ENCODE data around the gene KCTD5.

The KCTD5 gene

DNA sequence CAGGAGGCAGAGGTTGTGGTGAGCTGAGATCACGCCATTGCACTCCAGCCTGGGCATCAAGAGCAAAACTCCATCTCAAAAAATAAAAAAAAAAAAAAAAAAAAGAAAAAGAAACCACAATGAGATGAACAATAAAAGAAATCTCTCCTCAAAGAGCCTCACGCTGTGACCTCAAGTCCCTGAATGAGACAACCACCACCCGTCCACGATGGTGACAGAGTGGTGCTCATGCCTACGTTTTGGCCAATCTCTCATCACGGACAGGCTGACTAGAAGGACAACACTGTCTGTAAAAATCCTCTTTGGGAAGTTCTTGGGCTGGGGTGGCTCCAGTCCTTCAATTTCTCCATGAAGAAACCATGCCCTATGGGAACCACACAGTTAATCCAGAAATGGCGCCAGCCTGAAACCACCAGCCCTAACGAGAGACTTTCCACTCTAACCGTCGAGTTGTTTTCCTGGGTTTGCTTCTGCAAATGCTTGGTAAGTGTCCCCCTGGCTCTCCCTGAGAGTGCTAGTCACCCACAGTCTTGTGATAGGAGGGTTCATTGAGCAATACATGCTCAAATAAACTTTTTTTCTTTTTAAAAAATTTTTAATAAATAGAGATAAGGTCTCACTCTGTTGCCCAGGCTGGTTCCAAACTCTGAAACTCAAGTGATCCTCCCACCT, 52.7 kb downstream of the KCTD5 start:
- no peak for DNase-seq

DNA sequence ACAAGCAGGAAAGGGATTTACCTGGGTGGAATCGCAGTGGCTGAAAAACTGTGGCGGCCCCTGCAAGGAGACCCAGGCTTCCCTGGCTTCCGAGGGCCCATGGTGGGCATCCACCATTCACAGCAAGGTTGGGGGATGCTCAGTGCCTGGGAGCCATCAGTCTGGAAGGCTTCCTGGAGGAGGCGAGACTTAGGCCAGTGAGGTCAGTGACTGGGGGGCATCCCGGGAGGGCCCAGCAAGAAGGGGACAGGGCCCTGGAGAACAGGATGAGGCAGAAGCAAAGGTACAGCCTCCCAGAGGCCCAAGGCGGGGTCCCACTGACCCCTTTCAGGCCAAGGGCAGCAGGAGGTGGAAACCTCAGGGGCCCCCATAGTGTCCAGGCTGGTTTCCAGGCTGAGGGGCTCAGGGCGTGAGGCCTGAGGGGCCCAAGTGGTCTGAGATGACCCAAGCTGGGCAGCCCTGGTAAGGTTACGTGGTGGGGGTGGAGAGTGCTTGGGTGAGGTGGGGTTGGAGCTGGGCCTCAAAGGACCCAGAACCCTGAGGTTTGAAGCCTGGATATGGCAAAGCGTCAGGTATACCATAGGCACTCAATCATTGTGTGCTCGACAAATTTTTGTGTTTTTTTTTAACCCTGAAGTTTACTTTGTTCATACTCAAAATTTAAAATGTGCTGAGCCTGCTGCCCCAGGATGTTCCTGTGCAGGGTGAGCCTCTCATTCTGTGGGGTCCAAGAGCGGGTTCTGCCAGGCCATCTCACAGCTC, 54.3 kb downstream of the KCTD5 start:
- DNase-seq, result no peak

DNA sequence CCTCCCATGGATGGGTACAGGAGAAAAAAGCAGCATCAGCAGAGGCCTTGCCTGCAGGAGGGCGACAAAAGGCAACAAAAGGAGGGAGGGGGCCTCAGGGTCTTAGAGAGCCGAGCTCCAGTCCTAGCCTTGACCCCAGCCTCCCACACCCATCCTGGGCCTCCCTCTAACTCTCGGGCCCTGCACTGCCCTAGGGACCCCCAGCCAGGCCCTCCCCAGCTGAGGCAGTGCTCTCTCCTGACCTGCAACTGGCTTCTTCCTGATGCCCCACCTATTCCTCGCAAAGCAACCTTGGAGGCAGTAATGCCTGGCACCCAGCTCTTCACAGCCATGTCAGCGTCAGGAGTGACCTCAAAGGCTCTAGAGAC, 54.9 kb downstream of the KCTD5 start:
- no peak for DNase-seq

DNA sequence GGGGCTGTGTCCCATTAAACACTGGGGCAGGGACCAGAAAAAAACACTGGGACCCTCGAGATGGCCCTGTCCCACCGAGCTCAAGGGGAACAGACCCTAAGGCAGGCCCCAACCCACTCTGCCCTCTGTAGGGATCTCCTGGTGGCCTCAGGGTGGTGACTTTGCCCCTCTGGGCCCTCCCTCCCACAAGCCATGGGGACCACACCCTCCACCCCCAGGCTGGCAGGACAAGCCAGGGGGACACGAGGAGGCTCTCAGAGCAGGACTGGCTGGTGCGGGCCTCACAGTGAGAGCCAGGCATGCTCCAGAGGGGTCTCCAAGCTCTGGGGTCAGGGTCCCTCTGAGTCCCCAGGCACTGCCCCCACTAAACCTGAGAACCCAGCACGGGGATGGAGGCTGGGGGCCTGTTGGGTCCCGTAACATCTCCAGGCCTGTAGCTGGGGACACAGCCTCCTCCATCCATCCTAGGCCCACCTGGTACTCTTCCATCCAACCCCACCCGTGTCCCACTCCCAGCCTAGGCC, 55.6 kb downstream of the KCTD5 start:
- no peak for DNase-seq

DNA sequence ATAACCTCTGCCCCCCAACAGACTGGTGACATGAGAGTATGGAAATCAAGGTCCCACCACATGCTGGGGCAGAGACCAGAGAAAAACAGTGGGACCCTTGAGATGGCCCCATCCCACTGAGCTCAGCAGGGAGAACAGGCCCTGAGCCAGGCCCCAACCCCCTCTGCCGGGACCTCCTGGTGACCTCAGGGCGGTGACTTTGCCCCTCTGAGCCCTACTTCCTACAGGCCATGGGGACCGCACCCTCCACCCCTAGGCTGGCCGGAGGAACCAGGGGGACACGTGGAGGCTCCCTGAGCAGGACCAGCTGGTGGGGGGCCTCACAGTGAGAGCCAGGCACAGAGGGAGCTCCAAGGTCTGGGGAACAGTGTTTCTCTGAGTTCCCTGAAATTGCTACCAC, 56.3 kb downstream of the KCTD5 start:
- no peak for DNase-seq

DNA sequence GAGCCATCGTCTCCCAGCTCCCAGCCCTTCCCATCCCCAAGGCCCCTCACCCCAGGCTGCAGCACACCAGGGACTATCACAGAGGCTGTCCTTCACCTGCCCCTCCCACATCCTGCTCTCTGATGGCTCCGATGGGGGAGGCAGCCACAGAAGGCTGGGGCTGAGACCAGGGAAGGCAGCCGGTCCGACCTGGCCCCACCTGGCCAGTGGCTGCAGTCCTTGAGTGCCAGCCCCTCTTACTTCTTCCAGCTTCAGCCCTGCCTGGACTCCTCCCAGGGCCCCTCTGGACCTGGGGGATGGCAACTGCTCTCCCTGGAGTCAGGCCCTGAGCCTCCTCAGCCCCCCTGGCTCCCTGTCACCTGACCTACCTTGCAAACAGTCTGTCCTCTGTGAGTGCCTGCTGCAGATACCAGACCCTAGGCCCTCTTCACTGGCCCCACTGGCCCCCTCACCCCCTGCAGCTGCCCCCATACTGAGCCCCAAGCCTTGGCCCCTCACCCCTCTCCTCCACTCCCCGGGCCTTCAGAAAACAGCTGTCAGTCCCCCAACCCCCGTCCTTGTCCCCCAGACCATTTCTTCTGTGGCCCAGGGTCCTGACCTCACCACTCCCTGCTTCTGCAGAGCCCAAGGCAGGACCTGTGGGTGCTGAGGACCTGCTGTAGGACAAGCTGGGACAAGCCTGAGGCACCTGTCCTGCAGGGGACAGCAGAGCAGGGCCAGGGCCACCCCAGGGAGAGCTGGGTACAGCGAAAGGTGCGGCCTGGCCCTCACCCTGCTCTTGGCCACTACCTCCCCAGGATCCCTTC, 57.5 kb downstream of the KCTD5 start:
- no peak for DNase-seq

DNA sequence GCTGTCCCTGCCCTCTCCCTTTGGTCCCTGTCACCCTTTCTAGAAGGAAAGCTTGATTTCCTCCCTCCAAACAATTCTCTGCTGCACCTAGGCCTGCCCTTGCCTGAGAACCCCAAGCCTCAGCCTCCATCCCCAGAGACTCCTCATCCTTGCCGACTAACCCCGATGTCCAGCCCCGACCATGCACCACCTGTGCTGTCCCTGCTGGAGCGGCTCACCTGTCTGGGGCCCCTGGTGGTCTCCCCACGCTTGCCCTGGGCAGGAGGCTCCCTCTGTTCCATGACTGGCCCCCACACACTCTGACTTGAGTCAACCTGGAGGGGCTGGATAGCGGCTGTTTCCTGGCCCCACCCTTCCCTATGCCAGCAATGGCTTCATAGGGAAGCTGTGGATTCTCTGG, 58.2 kb downstream of the KCTD5 start:
- no peak for DNase-seq

DNA sequence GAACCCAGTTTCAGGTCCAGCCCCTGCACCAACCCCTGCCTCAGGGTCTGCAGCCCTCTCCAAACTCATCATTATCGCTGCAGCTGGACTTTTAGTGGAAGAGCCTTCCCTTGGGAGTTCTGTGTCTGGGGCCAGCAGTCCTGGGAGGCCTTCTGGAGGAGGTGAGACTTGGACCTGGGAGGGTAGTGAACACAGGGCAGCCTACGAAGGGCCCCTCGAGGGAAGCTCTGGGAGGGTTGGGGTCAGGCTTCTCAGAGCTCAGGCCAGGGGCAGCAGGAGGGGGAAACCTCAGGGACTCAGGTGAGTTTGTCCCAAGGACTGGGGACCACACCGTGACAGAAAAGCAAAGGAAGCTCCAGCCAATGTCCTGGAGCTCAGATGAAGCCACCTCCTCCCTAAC, 58.8 kb downstream of the KCTD5 start:
- DNase-seq, result no peak

DNA sequence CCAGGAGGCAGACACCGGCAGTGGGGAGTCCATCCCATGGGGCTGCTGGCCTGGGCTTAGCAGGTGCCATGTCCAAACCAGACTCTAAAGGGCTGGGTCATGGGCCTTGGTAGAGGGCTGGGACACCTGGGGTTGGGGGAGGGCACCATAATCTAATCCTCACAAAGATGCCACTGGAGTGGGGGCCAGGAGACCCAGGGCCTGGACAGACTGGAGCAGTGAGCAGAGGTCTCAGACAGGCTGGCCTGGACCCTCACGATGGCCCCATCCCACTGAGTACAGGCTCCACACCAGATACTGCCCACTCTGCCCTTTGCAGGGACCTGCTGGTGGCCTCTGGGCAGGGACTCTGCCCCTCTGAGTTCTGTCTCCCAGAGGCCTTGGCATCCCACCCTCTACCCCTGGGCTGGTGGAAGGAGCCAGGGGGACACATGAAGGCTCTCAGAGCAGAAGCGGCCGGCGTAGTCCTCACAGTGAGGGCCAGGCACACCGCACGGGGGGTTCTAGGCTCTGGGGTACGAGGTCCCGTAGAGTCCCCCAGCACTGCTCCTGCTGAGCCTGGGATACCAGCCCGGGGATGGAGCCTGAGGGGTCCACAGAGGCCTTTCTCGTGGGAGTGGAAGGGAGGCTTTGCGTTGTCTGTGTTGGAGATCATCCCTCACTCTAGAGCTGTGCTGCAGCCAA, 60.1 kb downstream of the KCTD5 start:
- no peak for DNase-seq

DNA sequence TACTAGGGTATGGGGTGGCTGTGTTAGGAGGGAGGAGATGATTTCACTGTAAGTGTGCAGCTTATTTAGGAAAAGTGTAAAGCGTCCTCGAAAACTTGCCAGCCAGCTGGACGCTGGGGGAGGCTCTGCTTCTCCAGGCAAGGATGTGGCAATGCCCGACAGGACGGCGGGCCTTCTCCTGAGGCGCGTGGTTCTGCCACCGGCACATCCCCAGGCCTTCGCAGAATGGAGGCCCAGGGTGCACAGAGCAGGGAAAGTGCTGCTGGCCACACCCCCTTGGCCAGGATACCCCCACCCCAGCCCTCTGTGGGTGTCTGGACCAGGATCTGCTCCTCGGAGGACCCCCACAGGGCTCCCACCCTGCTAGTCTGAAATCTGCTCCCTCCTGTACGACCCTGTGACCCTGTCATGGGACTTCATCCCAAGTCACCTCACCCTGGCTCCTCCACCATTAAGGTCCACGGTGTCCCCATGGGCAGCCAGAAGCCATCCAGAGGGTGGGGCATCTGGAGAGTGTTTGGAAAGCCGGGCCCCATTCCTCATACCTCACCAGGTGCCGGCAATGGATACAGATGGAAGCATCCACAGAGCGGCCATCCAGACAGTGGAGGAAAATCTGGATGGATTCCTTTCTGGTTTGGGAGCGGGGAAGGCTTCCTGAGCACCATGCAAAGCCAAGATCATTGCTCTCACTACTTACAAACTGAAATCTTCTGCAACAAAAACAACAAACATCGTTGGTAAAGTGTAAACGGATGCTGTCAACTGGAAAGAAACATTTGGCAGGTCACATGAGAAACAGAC, 60.9 kb downstream of the KCTD5 start:
- DNase-seq, result no peak

DNA sequence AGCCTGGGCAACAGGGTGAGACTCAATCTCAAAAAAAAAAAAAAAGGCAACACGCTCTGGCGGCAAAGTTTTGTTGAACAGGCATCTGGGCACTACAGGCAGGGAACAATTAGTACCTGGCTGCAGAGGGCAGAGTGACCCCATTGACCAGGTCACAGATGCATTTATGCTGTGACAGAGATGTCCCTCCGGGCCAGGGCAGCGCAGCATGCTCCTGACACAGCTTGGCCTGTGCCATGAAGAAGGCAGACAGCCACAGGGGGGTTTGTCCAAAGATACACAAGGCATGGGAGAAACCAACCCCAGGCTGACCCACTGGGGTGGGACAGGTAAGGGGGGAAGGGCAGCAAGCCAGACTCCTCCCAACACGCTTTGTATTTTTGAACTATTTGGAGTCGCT, 62.4 kb downstream of the KCTD5 start:
- DNase-seq, result no peak

DNA sequence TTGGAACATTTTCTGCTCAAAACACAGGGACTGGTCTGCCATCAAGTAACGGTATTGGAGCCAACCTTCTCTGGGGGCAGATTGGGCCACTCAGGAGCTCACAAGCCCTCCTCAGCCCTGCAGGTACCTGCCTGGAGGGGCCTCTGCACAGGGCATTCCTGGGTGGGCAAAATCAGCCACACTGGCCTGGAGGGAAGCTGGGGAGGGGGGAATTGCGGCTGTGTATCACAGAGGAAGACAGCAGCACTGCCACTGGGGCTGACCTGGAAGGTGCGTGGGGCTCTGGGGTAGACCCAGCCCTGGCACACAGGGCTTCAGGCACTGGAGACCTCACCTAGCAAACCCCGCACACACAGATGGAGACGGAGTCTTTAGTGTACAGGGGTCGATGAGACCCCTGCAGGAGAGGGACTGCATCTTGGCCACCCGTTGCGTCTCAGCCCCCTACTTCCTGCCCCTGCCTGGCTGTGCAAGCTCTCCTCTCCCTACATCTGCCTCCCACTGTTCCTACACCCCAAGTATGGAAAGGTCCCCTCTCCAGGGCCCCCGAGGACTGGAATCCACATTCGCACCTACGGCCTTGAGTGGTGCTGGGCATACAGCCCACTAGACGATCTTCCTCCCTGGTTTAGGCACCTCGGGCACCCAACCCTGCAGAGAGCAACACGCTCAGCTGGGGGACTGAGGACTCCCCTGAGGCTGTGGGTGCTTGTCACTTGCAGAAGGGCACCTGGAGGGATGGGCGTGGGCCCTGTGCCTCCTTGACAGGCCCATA, 63.0 kb downstream of the KCTD5 start:
- no peak for DNase-seq

DNA sequence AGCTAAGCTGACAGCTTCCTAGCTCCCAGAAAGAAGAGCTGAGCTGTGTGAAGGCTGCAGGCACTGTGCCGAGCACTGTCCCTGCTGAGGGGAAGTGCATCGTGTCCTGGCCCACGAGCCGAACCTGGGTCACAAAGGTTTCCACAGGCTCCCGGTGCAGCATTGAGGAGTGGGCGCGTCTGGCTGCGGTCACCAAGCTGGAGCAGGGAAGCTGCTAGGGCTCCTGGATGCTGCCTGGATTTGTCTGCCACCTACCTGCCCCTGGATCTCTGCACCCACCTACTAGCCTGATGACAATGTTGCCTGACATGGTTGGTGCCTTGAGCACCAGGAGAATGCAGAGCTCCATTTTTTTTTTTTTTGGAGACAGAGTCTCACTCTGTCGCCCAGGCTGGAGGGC, 63.6 kb downstream of the KCTD5 start:
- DNase-seq, result no peak

DNA sequence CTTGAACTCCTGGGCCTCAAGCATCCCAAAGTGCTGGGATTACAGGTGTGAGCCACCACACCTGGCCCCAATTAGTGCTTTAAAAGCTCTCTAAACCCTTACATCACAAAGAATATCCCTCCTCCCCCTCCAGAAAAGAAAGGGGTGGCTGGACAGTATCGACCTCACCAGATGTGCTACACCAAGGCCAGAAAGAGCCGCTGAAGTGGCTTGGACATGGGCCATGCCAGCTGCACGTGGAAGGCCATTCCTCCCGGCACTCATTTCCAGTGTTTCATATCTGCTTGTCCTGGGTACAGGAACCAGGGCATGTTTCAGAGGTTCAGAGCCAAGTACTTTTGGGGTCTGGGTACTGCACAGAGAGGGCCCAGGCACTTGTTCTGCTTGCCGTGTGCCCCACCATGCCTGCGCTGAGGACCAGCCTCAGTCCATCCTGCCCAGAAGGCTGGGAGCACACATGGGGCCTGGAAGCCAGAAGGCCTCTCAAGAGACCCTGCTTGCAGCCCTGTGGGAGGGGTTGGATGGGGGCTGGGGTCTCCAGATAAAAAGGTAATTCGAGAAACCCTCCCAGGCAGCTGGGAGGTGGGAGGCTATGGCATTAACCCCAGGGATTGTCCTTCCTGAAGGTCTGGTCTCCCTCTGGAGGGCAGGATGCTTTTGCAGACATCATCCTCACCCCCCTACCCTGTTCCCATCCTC, 66.6 kb downstream of the KCTD5 start:
- no peak for DNase-seq

DNA sequence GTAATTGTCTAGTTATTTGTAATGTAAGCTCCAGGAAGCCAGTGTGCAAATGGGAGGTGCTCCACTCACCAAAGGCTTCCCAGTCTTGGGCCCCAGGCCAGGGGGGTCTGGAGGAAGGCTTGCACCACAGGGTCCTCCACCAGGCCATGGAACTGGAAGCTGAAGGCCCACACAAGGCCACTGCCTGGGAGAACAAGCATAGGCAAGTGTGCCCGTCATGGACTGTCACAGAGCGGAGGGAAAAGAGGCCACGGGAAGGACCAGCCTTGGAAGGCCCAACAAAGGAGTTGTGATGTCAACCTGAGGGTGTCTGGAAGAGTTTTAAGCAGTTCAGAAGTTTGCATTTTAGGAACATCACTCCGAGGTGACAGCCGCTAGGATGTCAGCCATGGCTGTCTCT, 67.2 kb downstream of the KCTD5 start:
- no peak for DNase-seq

DNA sequence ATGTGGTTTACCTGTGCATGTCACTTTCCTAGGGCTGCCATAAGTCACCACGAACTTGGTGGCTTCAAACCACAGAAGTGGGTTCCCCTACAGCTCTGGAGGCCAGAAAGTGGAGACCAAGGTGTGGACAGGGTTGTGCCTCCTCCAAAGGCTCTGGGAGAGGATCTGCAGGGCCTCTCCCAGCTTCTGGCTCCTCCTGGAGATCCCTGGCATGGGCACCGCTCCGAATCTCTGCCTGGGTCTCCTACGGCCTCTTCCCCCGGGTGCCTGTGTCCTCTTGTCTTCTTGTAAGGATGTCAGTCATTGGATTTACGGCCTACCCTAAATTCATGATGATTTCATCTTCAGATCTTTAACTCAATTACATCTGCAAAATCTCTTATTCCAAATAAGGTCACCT, 67.6 kb downstream of the KCTD5 start:
- no peak for DNase-seq

DNA sequence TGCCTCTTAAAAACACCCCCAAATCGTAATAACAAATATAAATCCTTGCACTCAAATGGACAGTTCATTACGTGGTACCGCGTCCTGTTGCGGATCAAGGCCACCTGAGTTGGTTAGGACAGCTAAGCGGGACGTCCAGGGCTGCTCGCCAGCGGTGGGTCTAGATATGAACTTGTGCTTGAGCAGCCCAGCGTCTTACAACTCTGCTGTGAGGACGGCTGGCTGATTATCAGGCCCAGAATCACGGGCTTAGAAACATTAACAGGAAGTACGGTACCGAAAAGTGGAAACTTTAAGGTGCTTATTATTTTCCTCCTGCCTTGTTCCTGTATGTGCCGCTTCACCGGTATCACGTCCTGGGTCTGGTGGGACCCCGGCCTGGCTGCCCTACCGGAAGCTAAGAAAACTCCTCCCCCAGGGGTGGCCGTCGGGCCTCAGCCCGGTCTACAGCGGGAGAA, 69.3 kb downstream of the KCTD5 start:
- peak; percentile 83 for DNase-seq

DNA sequence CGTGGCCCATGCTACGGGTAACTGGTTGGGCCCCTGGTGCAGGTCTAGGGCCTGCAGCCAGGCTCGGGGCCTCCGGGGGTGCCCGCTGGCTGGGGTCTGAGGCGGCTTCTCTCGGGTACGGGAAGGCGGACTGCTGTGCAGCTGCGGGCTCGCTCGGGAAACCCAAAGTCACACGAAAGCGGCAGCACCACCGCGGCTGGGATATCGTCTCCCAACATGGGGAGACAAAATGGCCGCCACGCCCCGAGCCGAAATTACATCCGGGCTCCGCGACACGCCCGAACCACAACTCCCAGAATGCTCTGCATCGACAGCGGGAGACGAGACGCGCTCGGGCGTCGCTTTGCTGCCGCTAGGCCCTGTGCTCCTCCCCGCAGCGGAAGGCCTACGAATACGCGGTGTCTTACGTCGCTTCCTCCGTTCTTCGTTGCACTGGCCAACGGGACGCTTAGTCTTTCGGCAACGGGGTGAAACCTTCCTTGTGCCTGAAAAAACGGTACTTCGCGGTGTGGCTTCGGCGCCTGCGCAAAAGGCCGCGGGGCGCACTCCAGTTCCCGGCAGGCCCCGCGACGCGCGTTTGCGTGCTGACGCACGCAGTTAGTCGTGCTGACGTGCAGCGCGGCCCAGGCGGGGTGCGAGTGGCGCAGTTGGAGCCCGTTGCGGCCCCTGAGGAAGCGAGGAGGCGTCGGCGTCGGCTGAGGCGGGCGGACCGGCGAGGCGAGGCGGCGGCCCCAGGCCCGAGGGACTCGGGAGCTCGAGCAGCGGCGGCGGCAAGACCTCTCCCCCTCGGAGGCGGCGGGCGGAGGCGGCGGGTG, 69.9 kb downstream of the KCTD5 start, which contains the start of gene SRRM2:
SRRM2 (plus strand) TSS at position 604 of the 815 bp plus-strand sequence. CDS start 3,727 bp downstream, outside the sequence.
- peak; percentile 99 for DNase-seq

Measured in RPMI8226 (cell line).